ENCODE results near the gene TBATA.

DNA sequence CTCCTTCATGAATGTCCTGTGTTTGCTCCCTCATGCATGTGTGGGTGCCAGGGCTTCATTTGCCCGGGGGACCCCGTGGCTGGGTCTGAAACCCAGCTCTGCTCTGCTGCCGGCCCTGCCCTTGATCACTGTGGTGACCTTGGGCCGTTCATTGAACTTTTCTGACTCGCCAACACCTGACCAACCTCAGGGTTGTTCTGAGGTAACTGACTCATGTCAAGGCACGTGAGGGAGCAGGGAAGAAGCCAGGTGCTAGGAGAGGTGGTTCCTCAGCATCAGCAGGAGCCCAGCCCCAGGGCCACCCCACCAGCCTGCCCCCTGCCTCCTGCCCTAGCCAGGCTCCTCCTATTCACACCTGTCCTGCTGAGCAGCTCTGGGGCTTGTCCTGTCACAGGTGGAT, 47.9 kb downstream of the TBATA start:
- TF ChIP-seq POLR2AphosphoS5 (IDR thresholded peaks at IDR 0.05; ENCODE audit: low read depth, low read length) = no peak
- TF ChIP-seq REST (IDR thresholded peaks at IDR 0.05; ENCODE audit: insufficient read depth in 1 of 2, low read depth in 2 of 2, low read length in 2 of 2) = no peak

Measured in PFSK-1 (cell line).